ENCODE data around the gene KCNN4.
A peak's percentile ranks its signal among the peaks of the same experiment; 100 is the strongest.

- TF ChIP-seq CTCF (IDR thresholded peaks at IDR 0.05) (no peak), POLR2A (IDR thresholded peaks at IDR 0.05) (peak in 1 of 2 donors; percentile 49), EP300 (IDR thresholded peaks at IDR 0.05) (no peak)
Measured at GRCh38 chr19:43780706-43781525, at the start of gene KCNN4.

All from sigmoid colon (tissue), 4 donors.